ENCODE results near the gene DIP2C.

DNA sequence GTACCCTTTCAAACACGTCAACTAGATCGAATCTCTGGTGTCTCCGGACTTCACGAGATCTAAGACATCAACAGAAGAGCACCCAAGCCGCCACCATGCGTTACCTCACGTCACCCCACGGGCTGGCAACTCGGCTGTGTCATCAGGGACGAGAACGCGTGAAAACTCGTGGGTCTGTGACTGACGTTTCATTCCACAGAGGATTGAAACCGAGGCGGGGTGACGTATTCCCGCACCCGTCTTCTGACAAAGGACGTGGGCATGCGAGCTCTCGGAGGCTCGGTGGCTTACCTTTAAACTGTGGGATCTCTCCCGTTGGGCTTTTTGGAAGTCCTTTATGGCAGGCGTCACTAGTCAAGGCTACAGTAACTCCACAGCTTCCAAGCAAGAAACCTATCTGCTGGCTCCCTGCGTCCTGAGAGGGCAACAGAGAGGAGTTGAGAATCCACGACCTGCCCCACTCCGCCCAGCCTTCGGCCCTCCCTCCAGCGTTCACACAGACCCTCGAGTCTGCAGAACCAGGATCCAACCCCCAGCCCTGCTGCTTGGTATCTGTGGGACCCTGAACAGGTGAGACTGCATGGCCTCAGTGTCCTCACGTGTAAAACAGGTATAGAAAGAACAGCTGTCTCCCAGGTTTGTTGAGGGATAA is 298.9 kb downstream of the DIP2C start:
- TF ChIP-seq, protein P1, sequence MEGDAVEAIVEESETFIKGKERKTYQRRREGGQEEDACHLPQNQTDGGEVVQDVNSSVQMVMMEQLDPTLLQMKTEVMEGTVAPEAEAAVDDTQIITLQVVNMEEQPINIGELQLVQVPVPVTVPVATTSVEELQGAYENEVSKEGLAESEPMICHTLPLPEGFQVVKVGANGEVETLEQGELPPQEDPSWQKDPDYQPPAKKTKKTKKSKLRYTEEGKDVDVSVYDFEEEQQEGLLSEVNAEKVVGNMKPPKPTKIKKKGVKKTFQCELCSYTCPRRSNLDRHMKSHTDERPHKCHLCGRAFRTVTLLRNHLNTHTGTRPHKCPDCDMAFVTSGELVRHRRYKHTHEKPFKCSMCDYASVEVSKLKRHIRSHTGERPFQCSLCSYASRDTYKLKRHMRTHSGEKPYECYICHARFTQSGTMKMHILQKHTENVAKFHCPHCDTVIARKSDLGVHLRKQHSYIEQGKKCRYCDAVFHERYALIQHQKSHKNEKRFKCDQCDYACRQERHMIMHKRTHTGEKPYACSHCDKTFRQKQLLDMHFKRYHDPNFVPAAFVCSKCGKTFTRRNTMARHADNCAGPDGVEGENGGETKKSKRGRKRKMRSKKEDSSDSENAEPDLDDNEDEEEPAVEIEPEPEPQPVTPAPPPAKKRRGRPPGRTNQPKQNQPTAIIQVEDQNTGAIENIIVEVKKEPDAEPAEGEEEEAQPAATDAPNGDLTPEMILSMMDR (IDR thresholded peaks at IDR 0.05): no peak
- no peak for TF ChIP-seq POLR2A (IDR thresholded peaks at IDR 0.05)
